Ovary (tissue), 9 donors: ENCODE results near the gene DGCR6L. TPM values are rescaled to one million over a fixed set of nuclear protein-coding genes. Genes with fewer than 3 reads are reported as not detected.
"Not testable (repeated sequence)": the region's sequence is repeated elsewhere in the genome, so short reads cannot be mapped to it uniquely, and the experiment has no call there.

ENCODE experiments used
- DNase-seq, 5 donors: peaks; one replicate each; pipeline ENCODE4 v3.0.0-alpha.2; 2019 to 2020
- H3K27ac ChIP-seq, 2 donors: fragments of 200-600 bp; one replicate each; pipeline versions ENCODE4 v1.5.1 to v1.8.0; 2019 to 2022
- H3K27me3 ChIP-seq: fragments of 200-600 bp; one replicate; pipeline ENCODE4 v1.8.0; 2022
- H3K36me3 ChIP-seq: fragments of 200-600 bp; sonication (generic); one replicate; pipeline ENCODE4 v1.5.1; 2019
- H3K4me1 ChIP-seq: one replicate; pipeline ENCODE4 v1.8.1; 2013; ENCODE audit warnings: mild to moderate bottlenecking, moderate library complexity; ENCODE audit not compliant: insufficient read depth
- H3K4me3 ChIP-seq: fragments of 200-600 bp; sonication (generic); one replicate; pipeline ENCODE4 v1.5.1; 2017
- H3K9me3 ChIP-seq, 2 donors: fragments of 200-600 bp in 1 of 2; sonication (generic) in 1 of 2; one replicate each; pipeline versions ENCODE4 v1.5.1 to v1.8.1; 2013 to 2019; ENCODE audit warnings: mild to moderate bottlenecking in 1 of 2, moderate library complexity in 1 of 2
- EP300 ChIP-seq: sonication (generic); formaldehyde crosslinking; IDR thresholded peaks from one replicate; pipeline ENCODE4 v1.6.1; 2017; ENCODE audit warnings: antibody characterized with exemption
- POLR2A ChIP-seq: fragments of 450-650 bp; IDR thresholded peaks from one replicate; pipeline ENCODE4 v1.6.1; 2017; ENCODE audit warnings: antibody characterized with exemption, mild to moderate bottlenecking, moderate library complexity
- WGBS, 3 donors: extraction: QIAGEN DNeasy Blood & Tissue Kit in 1 of 3; methylation state at CpG; one replicate each; pipeline versions ENCODE4 v1.1.5 to v1.1.7; 2013 to 2017; 5-methylcytosine and 5-hydroxymethylcytosine counted together
- intact Hi-C, 4 donors: fragments of 100-400 bp; cut with DNase I; formaldehyde crosslinking; loops; one replicate each; pipeline versions ENCODE4 v1.11.0 to v1.15.1; 2022 to 2023
- polyA plus RNA-seq, 2 donors: library from polyadenylated mRNA; stranded (reverse); fragments of 200-250 nt in 1 of 2; fragments of 350-450 nt in 1 of 2; fragmentation: Illumina TruSeq in 1 of 2; extraction: RNeasy Lipid Tissue Mini Kit (QIAGEN cat#74804) in 1 of 2; gene quantifications; one replicate each; pipeline ENCODE4 v1.2.3, GENCODE V29; 2013 to 2014
- total RNA-seq, 7 donors: library from RNA; depleted of rRNA in 2 of 7; stranded (reverse); fragments of >200 nt in 2 of 7; fragmentation: NEBNext Ultra II Directional in 3 of 7; extraction: Animal tissue kit (Norgen Biotek cat#: 25700) in 3 of 7; gene quantifications; one replicate each; pipeline versions ENCODE4 v1.1.0 to v1.2.4, GENCODE V29; 2016 to 2023
- TF ChIP-seq, protein P1 (sequence below), 3 donors: fragments of 450-650 bp in 2 of 3; fragments of 200-600 bp in 1 of 3; IDR thresholded peaks; one replicate each; pipeline versions ENCODE4 v1.5.1 to v1.8.0; 2016 to 2022; ENCODE audit warnings: antibody characterized with exemption in 3 of 3, mild to moderate bottlenecking in 1 of 3
- donor health status: DM: no; HTN: no; CAD: no; lungs with moderate emphysema.
- donor health status: DM: no; HTN: no; CAD: no.
- donor health status: Bipolar disorder and iron deficiency.
- donor health status: DM: yes; HTN: yes; CAD: no.
- donor health status: DM: no; HTN: no; CAD: no.
- donor health status: DM: yes; HTN: yes; CAD: no.

Gene DGCR6L
- total and polyA plus RNA-seq, 9 donors = 1.9 to 69.5 (median 40.8) TPM

DNA sequence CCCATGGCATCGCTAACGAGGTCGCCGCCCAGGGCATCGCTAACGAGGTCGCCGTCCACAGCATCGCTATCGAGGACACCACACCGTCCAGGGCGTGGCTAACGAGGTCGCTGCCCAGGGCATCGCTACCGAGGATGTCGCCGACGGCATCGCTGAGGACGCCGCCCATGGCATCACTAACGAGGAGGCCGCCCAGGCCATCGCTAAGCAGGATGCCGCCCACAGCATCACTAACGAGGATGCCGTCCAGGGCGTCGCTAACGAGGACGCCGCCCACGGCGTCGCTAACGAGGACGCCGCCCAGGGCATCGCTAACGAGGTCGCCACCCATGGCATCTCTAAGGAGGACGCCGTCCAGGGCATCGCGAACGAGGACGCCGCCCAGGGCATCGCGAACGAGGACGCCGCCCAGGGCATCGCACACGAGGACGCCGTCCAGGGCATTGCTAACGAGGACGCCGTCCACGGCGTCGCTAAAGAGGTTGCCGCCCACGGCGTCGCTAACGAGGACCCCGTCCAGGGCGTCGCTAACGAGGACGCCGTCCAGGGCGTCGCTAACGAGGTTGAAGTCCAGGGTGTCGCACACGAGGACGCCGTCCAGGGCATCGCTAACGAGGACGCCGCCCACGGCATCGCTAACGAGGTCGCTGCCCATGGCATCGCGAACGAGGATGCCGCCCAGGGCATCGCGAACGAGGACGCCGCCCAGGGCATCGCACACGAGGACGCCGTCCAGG is 38.8 kb upstream of the DGCR6L start:
- H3K27ac ChIP-seq, intact Hi-C loops: not testable (repeated sequence)
- 93 to 94% (median 94%) methylated on average over 77 to 86 of the region's 103 CpGs for WGBS, 3 donors

DNA sequence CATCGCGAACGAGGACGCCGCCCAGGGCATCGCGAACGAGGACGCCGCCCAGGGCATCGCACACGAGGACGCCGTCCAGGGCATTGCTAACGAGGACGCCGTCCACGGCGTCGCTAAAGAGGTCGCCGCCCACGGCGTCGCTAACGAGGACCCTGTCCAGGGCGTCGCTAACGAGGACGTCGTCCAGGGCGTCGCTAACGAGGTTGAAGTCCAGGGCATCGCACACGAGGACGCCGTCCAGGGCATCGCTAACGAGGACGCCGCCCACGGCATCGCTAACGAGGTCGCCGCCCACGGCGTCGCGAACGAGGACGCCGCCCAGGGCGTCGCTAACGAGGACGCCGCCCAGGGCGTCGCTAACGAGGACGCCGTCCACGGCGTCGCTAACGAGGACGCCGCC is 38.1 kb upstream of the DGCR6L start:
- DNase-seq, intact Hi-C loops, H3K4me1 ChIP-seq, H3K9me3 ChIP-seq, H3K27me3 ChIP-seq, H3K36me3 ChIP-seq, H3K27ac ChIP-seq, H3K4me3 ChIP-seq: not testable (repeated sequence)
- WGBS, 3 donors = 92 to 93% (median 93%) methylated on average over 54 to 59 of the region's 70 CpGs

More for the DNA sequence above, 38.8 kb upstream of the DGCR6L start:
- H3K9me3 ChIP-seq, H3K27me3 ChIP-seq, H3K4me1 ChIP-seq, H3K36me3 ChIP-seq, DNase-seq, H3K4me3 ChIP-seq: not testable (repeated sequence)

DNA sequence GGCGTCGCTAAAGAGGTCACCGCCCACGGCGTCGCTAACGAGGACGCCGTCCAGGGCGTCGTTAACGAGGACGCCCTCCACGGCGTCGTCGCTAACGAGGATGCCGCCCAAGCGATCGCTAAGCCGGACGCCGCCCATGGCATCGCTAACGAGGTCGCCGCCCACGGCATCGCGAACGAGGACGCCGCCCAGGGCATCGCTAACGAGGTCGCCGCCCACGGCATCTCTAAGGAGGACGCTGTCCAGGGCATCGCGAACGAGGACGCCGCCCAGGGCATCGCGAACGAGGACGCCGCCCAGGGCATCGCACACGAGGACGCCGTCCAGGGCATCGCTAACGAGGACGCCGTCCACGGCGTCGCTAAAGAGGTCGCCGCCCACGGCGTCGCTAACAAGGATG is 37.0 kb upstream of the DGCR6L start:
- H3K27me3 ChIP-seq, DNase-seq, intact Hi-C loops, H3K9me3 ChIP-seq, H3K36me3 ChIP-seq, H3K4me3 ChIP-seq, H3K4me1 ChIP-seq, H3K27ac ChIP-seq: not testable (repeated sequence)
- WGBS, 3 donors = 92 to 94% (median 93%) methylated on average over 66 of the region's 66 CpGs

DNA sequence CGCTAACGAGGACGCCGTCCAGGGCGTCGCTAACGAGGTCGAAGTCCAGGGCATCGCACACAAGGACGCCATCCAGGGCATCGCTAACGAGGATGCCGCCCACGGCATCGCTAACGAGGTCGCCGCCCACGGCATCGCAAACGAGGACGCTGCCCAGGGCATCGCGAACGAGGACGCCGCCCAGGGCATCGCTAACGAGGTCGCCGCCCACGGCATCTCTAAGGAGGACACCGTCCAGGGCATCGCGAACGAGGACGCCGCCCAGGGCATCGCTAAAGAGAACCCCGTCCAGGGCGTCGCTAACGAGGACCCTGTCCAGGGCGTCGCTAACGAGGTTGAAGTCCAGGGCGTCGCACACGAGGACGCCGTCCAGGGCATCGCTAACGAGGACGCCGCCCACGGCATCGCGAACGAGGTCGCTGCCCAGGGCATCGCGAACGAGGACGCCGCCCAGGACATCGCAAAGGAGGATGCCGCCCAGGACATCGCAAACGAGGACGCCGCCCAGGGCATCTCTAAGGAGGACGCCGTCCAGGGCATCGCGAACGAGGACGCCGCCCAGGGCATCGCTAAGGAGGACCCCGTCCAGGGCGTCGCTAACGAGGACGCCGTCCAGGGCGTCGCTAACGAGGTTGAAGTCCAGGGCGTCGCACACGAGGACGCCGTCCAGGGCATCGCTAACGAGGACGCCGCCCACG is 36.2 kb upstream of the DGCR6L start:
- DNase-seq, H3K27me3 ChIP-seq, H3K4me3 ChIP-seq, H3K36me3 ChIP-seq, H3K27ac ChIP-seq, H3K9me3 ChIP-seq, H3K4me1 ChIP-seq, intact Hi-C loops: not testable (repeated sequence)
- WGBS, 3 donors = 92 to 93% (median 93%) methylated on average over 93 to 98 of the region's 98 CpGs

DNA sequence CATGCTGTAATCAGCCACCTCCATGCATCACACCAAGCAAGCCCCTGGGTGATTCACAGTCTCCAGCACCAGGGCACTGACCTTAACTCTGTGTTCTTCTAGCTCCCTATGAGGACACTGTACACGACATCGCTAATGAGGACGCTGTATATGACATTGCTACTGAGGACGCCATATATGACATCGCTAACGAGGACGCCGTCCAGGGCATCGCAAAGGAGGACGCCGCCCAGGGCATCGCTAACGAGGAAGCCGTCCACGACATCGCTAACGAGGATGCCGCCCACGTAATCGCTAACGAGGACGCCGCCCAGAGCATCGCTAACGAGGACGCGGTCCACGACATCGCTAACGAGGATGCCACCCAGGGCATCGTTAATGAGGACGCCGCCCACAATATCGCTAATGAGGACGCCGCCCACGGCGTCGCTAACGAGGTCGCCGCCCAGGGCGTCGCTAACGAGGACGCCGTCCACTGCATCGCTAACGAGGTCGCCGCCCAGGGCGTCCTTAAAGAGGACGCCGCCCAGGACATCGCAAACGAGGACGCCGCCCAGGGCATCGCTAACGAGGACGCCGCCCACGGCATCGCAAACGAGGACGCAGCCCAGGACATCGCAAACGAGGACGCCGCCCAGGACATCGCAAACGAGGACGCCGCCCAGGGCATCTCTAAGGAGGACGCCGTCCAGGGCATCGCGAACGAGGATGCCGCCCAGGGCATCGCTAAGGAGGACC is 34.5 kb upstream of the DGCR6L start:
- intact Hi-C loops = no loop called here
- H3K4me3 ChIP-seq = no peak overlapping the region
- no peak overlapping the region for H3K27ac ChIP-seq
- no peaks in the 10 kb centered on the region for H3K9me3 ChIP-seq
- no peak for DNase-seq
- TF ChIP-seq POLR2A (no peak), EP300 (no peak)
- TF ChIP-seq, protein P1, sequence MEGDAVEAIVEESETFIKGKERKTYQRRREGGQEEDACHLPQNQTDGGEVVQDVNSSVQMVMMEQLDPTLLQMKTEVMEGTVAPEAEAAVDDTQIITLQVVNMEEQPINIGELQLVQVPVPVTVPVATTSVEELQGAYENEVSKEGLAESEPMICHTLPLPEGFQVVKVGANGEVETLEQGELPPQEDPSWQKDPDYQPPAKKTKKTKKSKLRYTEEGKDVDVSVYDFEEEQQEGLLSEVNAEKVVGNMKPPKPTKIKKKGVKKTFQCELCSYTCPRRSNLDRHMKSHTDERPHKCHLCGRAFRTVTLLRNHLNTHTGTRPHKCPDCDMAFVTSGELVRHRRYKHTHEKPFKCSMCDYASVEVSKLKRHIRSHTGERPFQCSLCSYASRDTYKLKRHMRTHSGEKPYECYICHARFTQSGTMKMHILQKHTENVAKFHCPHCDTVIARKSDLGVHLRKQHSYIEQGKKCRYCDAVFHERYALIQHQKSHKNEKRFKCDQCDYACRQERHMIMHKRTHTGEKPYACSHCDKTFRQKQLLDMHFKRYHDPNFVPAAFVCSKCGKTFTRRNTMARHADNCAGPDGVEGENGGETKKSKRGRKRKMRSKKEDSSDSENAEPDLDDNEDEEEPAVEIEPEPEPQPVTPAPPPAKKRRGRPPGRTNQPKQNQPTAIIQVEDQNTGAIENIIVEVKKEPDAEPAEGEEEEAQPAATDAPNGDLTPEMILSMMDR (IDR thresholded peaks at IDR 0.05) = no peak
- no peaks in the 10 kb centered on the region for H3K27me3 ChIP-seq
- H3K36me3 ChIP-seq = no peaks in the 10 kb centered on the region
- WGBS, 3 donors = 88 to 91% (median 91%) methylated on average over 81 of the region's 81 CpGs
- no peaks in the 10 kb centered on the region for H3K4me1 ChIP-seq

DNA sequence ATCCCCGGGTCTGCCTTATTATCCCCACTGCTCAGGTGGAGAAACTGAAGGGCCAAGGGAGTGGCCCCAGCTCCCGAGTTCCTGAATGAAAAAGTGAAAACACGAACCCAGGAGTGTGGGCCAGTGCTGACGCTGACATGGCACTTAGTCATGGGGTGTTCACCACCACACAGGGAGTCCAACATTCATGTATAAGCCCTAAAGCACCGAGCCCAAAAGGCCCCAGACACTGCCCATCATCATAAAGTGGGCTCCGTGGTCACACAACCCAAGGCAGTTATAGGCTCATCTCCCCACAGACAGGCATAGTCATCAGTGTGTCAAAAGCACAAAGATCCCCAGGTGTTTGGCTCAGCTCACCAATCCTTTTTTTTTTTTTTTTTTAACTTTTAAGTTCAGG is 32.7 kb upstream of the DGCR6L start:
- H3K4me1 ChIP-seq, H3K36me3 ChIP-seq, H3K4me3 ChIP-seq, H3K27ac ChIP-seq, DNase-seq, H3K27me3 ChIP-seq, H3K9me3 ChIP-seq, intact Hi-C loops: not testable (repeated sequence)
- WGBS, 3 donors = 81 to 89% (median 82%) methylated on average over 5 to 6 of the region's 6 CpGs

DNA sequence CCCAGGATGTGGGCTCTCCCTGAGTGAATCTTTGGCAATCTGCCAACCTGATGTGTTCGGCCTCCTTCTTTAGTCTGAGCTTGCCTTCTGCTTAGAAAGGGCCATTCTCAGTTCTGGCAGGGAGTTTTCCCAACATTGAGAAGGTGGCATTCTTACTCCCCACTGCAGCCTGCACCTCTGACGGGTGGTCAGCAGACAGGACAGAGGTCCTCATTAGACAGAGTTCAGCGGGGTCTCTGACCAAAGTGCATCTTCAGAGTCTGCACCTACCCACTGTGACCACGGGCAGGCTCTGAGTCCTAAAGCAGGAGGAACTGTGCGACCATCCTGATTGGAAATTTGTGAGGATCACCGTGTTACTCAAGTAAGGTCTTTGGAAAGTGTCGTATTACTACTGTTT is 26.7 kb upstream of the DGCR6L start:
- H3K36me3 ChIP-seq, intact Hi-C loops, H3K9me3 ChIP-seq, DNase-seq, H3K4me1 ChIP-seq, H3K4me3 ChIP-seq, H3K27me3 ChIP-seq, H3K27ac ChIP-seq: not testable (repeated sequence)
- 69 to 100% (median 92%) methylated on average over 1 to 3 of the region's 7 CpGs for WGBS, 3 donors

DNA sequence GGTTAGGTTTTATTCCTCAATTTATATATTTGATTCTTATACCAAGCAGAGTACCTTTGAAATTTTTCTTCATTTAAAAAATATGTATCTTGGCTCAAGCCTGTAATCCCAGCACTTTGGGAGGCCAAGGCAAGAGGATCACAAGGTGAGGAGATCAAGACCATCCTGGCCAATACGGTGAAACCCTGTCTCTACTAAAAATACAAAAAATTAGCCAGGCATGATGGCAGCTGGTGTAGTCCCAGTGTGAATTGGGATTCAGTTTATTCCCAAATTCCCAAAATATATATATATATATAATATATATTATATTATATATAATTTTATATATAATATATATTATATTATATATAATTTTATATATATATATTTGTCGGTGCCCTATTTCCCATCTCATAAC is 18.4 kb upstream of the DGCR6L start:
- 61 to 86% (median 69%) methylated on average over 2 of the region's 2 CpGs for WGBS, 3 donors
- H3K27ac ChIP-seq, intact Hi-C loops, H3K36me3 ChIP-seq, H3K27me3 ChIP-seq, H3K4me1 ChIP-seq, DNase-seq, H3K9me3 ChIP-seq, H3K4me3 ChIP-seq: not testable (repeated sequence)

DNA sequence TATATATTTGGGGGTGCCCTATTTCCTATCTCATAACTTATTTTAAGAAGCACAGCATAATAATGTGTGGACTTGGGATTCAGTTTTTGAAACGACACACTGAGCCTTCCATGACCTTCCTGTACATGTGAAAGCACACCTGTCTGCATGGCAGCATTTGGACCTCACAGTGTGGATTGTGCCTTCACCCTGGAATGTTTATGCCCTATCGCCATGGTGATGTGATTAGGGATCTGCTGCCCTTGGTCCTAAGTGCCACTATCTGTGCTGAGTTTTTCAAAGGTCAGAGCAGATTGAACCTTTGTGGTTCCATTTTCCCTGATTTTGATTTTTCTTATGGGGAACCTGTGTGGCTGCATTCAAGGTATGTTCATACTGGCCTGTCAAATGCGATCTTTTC is 17.9 kb upstream of the DGCR6L start:
- H3K27ac ChIP-seq, H3K36me3 ChIP-seq, H3K4me3 ChIP-seq, H3K27me3 ChIP-seq, H3K4me1 ChIP-seq, DNase-seq, H3K9me3 ChIP-seq, intact Hi-C loops: not testable (repeated sequence)
- 70 to 75% (median 73%) methylated on average over 3 of the region's 3 CpGs for WGBS, 3 donors

DNA sequence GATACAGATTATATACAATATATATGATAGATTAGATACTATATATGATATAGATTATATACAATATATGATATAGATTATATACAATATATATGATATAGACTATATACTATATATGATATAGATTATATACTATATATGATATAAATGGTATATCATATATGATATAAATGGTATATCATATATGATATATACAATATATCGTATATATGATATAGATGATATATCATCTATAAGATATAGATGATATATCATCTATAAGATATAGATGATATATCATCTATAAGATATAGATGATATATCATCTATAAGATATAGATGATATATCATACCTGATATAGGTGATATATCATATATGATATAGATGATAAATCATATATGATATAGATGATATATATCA is 16.7 kb upstream of the DGCR6L start:
- DNase-seq, H3K36me3 ChIP-seq, H3K9me3 ChIP-seq, H3K4me1 ChIP-seq, H3K27me3 ChIP-seq, intact Hi-C loops, H3K4me3 ChIP-seq, H3K27ac ChIP-seq: not testable (repeated sequence)
- 83 to 94% methylated on average over 1 of the region's 1 CpG; no CpG with 5 or more reads in 1 of the 3 donors for WGBS, 3 donors
